Measurements from ENCODE around the gene GPNMB.
"Not testable (repeated sequence)": the region's sequence is repeated elsewhere in the genome, so short reads cannot be mapped to it uniquely, and the experiment has no call there.

The GPNMB gene

GRCh38 chr7:23312141-23312540 lies 65.6 kb downstream of the GPNMB start:
- DNase-seq, result not testable (repeated sequence)

DNA sequence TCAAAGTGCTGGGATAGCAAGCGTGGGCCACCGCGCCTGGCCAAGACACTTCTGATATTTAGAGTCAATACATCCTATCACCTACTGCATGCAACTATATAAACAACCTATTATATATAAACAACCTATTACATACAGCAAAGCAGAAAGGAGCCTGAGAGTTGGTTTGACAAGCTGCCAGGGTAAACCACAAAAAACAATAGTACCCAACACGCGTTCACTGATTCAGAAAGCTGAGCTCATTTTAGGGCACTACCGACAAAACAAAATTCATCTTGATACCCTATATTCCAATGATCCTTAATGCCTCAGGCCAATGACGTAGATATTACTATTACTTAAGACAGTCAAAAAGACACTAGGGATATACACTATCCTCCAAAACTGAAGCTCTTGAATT lies 68.8 kb downstream of the GPNMB start:
- DNase-seq, result no peak
